Fibroblast of pulmonary artery (primary cell): ENCODE data around the gene SLC25A17.
"Not testable (repeated sequence)": the region's sequence is repeated elsewhere in the genome, so short reads cannot be mapped to it uniquely, and the experiment has no call there.

Experiments used
- DNase-seq: peaks from one replicate; pipeline ENCODE4 v3.0.0-alpha.2; 2010; ENCODE audit warnings: low read depth
- H3K4me3 ChIP-seq: replicated peaks from 2 replicates; pipeline ENCODE4 v1.5.1; 2011; ENCODE audit warnings: low read depth, mild to moderate bottlenecking, control low read depth, low read length, moderate library complexity
- TF ChIP-seq, protein P1 (sequence below): IDR thresholded peaks from 2 replicates; pipeline ENCODE4 v1.5.1; 2011; ENCODE audit warnings: mild to moderate bottlenecking, control low read depth, low read length, inconsistent platforms; ENCODE audit errors: missing control alignments

SLC25A17 gene

DNA sequence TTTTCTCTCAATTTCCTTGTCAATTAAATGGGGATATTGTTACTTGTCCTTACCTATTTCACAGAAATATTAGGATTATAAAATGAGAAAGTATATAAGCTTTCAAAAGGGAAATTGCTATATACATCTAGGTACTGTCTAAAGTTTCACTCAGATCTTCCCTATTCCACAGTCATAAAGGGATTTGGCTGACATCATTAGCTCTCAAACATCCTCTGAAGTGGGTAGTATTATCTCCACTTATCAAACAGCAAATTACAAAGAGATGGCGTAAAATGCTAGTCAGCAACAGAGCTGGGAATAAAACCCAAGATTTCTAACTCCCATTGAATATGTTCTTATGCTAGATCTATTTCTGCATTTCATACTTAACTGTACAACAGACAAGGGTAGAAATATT, 50.9 kb downstream of the SLC25A17 start:
- TF ChIP-seq, protein P1, sequence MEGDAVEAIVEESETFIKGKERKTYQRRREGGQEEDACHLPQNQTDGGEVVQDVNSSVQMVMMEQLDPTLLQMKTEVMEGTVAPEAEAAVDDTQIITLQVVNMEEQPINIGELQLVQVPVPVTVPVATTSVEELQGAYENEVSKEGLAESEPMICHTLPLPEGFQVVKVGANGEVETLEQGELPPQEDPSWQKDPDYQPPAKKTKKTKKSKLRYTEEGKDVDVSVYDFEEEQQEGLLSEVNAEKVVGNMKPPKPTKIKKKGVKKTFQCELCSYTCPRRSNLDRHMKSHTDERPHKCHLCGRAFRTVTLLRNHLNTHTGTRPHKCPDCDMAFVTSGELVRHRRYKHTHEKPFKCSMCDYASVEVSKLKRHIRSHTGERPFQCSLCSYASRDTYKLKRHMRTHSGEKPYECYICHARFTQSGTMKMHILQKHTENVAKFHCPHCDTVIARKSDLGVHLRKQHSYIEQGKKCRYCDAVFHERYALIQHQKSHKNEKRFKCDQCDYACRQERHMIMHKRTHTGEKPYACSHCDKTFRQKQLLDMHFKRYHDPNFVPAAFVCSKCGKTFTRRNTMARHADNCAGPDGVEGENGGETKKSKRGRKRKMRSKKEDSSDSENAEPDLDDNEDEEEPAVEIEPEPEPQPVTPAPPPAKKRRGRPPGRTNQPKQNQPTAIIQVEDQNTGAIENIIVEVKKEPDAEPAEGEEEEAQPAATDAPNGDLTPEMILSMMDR, result no peak
- no peak overlapping the region for H3K4me3 ChIP-seq
- DNase-seq, result no peak

DNA sequence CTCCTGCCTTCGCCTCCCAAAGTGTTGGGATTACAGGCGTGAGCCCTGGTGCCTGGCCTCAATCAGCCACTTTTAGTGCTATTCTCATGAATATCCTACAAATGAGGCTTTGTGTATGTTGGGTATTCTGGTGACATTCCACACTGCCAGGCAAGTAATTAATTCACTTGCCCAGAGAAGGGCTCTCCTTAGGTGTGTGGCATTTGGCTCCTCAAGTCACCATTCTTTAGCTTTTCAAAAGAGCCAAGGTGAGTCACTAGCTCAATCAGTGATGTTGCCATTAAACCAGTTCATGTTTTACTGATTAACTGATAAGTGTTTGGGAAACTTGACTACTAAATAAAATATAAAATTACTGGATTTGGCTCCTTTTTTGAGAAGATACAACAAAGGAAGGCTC, 52.2 kb downstream of the SLC25A17 start:
- no peak for DNase-seq
- TF ChIP-seq, protein P1, result no peak
- no peak overlapping the region for H3K4me3 ChIP-seq

DNA sequence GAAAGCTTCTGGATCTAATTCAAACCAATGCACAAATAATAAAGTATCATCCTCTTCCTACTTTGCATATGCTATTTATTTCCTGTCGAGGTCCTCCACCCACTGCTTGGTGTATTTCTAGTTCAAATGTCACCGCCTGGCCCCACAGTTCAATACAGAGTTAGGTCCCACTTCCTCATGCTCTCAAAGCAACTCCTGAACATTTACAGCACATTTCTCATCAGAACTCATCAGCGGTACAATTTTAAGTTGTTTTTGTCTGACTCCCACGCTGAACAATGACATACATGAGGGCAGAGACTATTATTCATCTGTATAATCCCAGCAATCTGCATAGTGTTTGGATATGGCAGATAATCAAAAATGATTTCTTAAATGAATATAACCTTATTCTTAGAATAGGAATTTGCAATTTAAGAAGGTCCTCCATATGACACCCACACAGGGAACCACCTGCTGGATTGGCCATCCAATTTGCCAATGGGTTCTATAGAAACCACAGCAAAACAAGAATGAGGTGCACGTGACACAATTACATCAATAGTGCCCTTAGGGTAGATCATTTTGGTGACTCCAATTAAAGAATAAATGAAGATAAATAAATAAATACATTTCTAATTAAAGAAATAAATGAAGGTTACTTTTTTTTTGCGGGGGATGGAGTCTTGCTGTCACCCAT, 54.2 kb downstream of the SLC25A17 start:
- DNase-seq, result peak; percentile 4
- TF ChIP-seq, protein P1, result no peak

DNA sequence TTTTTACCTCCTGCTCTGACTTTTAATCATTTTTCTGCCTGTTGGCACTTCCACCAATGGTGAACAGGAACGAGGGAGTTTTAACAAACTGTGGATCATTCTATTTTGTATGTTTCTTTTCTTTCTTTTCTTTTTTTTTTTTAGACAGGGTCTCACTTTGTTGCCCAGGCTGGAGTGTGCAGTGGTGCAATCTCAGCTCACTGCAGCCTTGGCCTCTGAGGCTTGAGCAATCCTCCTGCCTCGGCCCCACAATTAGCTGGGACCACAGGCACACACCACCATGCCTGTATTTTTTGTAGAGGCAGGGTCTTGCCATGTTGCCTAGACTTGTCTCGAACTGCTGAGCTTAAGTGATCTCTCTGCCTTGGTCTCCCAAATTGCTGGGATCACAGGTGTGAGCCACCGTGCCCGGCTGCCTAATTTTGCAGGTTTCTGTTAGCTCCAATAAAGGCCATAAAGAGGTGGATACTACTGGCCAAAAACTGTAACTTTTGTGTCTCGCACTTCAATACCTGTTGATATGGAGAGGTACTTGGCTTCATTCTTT, 59.8 kb downstream of the SLC25A17 start:
- no peak for DNase-seq
- TF ChIP-seq, protein P1, result no peak
- H3K4me3 ChIP-seq, result no peak overlapping the region

More for the DNA sequence above, 54.2 kb downstream of the SLC25A17 start:
- H3K4me3 ChIP-seq, result no peak overlapping the region

DNA sequence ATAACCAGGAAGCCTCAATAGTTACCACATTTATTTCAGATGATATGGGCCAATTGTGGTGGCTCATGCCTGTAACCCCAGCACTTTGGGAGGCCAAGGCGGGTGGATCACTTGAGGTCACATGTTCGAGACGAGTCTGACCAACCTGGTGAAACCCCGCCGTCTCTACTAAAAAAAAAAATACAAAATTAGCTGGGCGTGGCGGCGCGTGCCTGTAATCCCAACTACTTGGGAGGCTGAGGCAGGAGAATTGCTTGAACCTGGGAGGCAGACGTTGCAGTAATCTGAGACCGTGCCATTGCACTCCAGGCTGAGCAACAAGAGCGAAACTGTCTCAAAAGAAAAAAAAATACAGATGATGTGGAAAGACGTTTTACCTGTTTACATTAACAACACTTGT, 60.3 kb downstream of the SLC25A17 start:
- H3K4me3 ChIP-seq, DNase-seq: not testable (repeated sequence)

DNA sequence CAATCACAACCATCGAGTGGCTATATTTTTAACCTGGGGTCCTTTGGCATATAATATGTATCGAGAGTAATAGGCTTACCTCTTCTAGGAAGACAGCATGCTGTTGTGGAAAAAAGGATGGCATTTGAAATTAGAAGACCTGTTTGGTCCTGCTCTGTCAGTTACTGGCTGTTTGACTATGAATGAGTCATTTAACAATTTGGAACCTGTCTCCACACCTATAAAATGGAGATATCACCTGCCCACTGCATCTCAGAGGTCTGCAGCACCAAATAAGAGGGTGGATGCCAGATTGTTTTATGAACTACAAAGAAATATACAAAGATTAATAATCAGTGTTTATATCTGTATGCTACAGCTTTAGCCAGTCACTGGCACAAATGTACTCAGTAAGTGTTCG, 60.8 kb downstream of the SLC25A17 start:
- no peak overlapping the region for H3K4me3 ChIP-seq
- DNase-seq, result no peak
- TF ChIP-seq, protein P1, result no peak

DNA sequence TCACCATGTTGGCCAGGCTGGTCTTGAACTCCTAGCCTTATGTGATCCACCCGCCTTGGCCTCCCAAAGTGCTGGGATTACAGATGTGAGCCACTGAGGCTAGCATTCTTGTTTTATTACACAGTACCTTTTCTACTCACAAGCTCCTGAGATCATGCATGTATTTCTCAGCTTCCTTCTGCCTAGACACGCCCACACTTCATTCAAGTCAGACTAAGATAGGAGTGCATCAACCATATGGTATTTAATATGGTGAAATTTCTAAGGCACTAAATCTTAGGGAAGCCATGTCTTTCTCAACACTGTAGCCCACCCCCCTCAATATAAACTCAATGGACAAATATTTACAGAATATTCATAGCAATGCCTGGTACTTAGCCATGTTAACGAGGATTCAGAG, 62.1 kb downstream of the SLC25A17 start:
- DNase-seq, result peak; percentile 22
- no peak overlapping the region for H3K4me3 ChIP-seq
- TF ChIP-seq, protein P1, result no peak
